ENCODE data around the gene MPP1. TPM values are rescaled to one million over a fixed set of nuclear protein-coding genes. Genes with fewer than 3 reads are reported as not detected.

MPP1 gene
- total and polyA plus RNA-seq, 2 donors (not counting 3 experiments of a cell fraction or from before 2014, with no cell fraction given), result 22.1 to 32.3 TPM

- Histone ChIP-seq H3K27me3 (ENCODE audit: control insufficient read depth in 2 of 2, insufficient read depth in 2 of 2, low read length in 2 of 2) (no peaks in the 10 kb centered on the region), H3K36me3 (ENCODE audit: control insufficient read depth in 2 of 2, extremely low read depth in 1 of 2, insufficient read depth in 2 of 2, low read length in 2 of 2) (no peaks in the 10 kb centered on the region), H3K9me3 (replicated peaks; ENCODE audit: control insufficient read depth, insufficient read depth, low read length) (no peaks in the 10 kb centered on the region), H3K9me1 (replicated peaks; ENCODE audit: control insufficient read depth, extremely low read depth, insufficient read depth, low read length) (no peaks in the 10 kb centered on the region), H3K27ac (ENCODE audit: insufficient read depth, low read depth, low read length) (no peak overlapping the region), H3K4me1 (ENCODE audit: control insufficient read depth, extremely low read depth, insufficient read depth, low read length) (peaks cover 6% of the 10 kb centered on the region), H3K4me2 (ENCODE audit: insufficient read depth, low read length) (peak overlapping the region; percentile 13), H4K20me1 (replicated peaks; ENCODE audit: control insufficient read depth, extremely low read depth, insufficient read depth, low read length) (no peaks in the 10 kb centered on the region), H2AFZ (ENCODE audit: low read depth, low read length) (peak overlapping the region; percentile 17), H3K4me3 (replicated peaks in 1 of 3; ENCODE audit: insufficient read depth in 1 of 3, low read depth in 1 of 3, low read length in 3 of 3) (peak overlapping the region in 1 of 3 experiments; percentile 69), H3K79me2 (ENCODE audit: control insufficient read depth, insufficient read depth, low read length) (no peaks in the 10 kb centered on the region), H3K9ac (replicated peaks; ENCODE audit: extremely low read depth, insufficient read depth, low read length) (no peak overlapping the region)
- ChIA-PET CTCF (interaction anchor here (1.3 to 4.0 kb wide), 4 partner anchors 12 to 89 kb away, joined by 5 to 13 read pairs (median 10); partner anchors contain the start of gene DKC1), POLR2A (no interaction called here)
- DNase-seq (ENCODE audit: low read depth, low spot score) (no peak), FAIRE-seq (no peak)
- no peak for TF ChIP-seq MYC (IDR thresholded peaks at IDR 0.05; ENCODE audit: low read depth, low read length)
- TF ChIP-seq GATA2 (IDR thresholded peaks at IDR 0.05; ENCODE audit: insufficient read depth, insufficient read length, low read depth, low read length), result no peak
- TF ChIP-seq, protein P1, sequence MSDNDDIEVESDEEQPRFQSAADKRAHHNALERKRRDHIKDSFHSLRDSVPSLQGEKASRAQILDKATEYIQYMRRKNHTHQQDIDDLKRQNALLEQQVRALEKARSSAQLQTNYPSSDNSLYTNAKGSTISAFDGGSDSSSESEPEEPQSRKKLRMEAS (IDR thresholded peaks at IDR 0.05; ENCODE audit: insufficient read depth, insufficient read length), result no peak
- TF ChIP-seq, protein P2, sequence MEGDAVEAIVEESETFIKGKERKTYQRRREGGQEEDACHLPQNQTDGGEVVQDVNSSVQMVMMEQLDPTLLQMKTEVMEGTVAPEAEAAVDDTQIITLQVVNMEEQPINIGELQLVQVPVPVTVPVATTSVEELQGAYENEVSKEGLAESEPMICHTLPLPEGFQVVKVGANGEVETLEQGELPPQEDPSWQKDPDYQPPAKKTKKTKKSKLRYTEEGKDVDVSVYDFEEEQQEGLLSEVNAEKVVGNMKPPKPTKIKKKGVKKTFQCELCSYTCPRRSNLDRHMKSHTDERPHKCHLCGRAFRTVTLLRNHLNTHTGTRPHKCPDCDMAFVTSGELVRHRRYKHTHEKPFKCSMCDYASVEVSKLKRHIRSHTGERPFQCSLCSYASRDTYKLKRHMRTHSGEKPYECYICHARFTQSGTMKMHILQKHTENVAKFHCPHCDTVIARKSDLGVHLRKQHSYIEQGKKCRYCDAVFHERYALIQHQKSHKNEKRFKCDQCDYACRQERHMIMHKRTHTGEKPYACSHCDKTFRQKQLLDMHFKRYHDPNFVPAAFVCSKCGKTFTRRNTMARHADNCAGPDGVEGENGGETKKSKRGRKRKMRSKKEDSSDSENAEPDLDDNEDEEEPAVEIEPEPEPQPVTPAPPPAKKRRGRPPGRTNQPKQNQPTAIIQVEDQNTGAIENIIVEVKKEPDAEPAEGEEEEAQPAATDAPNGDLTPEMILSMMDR (IDR thresholded peaks at IDR 0.05; ENCODE audit: extremely low read depth in 1 of 2, insufficient read depth in 1 of 2, low read depth in 1 of 2, low read length in 2 of 2), result no peak
- no peak for TF ChIP-seq POLR2A (IDR thresholded peaks at IDR 0.05; ENCODE audit: low read depth, low read length)
- no peak for TF ChIP-seq EZH2 (IDR thresholded peaks at IDR 0.05; ENCODE audit: borderline replicate concordance, low read depth, low read length, severe bottlenecking)
- TF ChIP-seq POLR2AphosphoS5 (IDR thresholded peaks at IDR 0.05; ENCODE audit: insufficient read depth, low read depth, low read length), result no peak
- TF ChIP-seq JUN (IDR thresholded peaks at IDR 0.05; ENCODE audit: borderline replicate concordance, insufficient read depth, insufficient read length, low read depth), result no peak
- no peak for TF ChIP-seq FOS (IDR thresholded peaks at IDR 0.05; ENCODE audit: borderline replicate concordance, insufficient read depth, low read length)
- intact Hi-C loops (cut with micrococcal nuclease) (no loop called here), dilution Hi-C loops (cut with MboI; ENCODE audit: extremely low pct_ligation_motif_present, low sequenced_read_pairs) (no loop called here)
- no TSS peak for BruUV-seq (replicated peaks)
Measured at GRCh38 chrX:154751203-154751668, 54.0 kb downstream of the MPP1 start.
